Hindlimb muscle (tissue), 1 donor: Measurements from ENCODE around the gene ZNF135. TPM values are rescaled to one million over a fixed set of nuclear protein-coding genes. Genes with fewer than 3 reads are reported as not detected.

Experiments
- DNase-seq: peaks from one replicate; pipeline ENCODE4 v3.0.0-alpha.2; 2013
- polyA plus RNA-seq: library from polyadenylated mRNA; unstranded; fragments of 120-200 nt; gene quantifications from one replicate; pipeline ENCODE4 v1.2.1, GENCODE V29; 2013; ENCODE audit not compliant: insufficient read length

The ZNF135 gene
- 13.8 TPM for polyA plus RNA-seq

- DNase-seq: peak; percentile 93
Observed at GRCh38 chr19:58059003-58059670, at the start of gene ZNF135. TSS of gene ZNF135 (plus strand) at chr19:58059282. CDS start at chr19:58060003, 721 bp downstream.

- no peak for DNase-seq
Observed at GRCh38 chr19:58009301-58009665, 49.8 kb upstream of the ZNF135 start.

- peak; percentile 87 for DNase-seq
Observed at GRCh38 chr19:58009666-58010301, 49.3 kb upstream of the ZNF135 start.

GRCh38 chr19:58010507-58010906 is 48.6 kb upstream of the ZNF135 start:
- DNase-seq: no peak

GRCh38 chr19:58014141-58014540 is 44.9 kb upstream of the ZNF135 start:
- DNase-seq: no peak

GRCh38 chr19:58020129-58020528 is 39.0 kb upstream of the ZNF135 start:
- DNase-seq: no peak

GRCh38 chr19:58021541-58022282 is 37.4 kb upstream of the ZNF135 start:
- DNase-seq: peak; percentile 73

- DNase-seq: no peak
Observed at GRCh38 chr19:58022283-58022660, 36.8 kb upstream of the ZNF135 start.

GRCh38 chr19:58024661-58025060 is 34.4 kb upstream of the ZNF135 start:
- no peak for DNase-seq

- peak; percentile 94 for DNase-seq
Observed at GRCh38 chr19:58033741-58034476, 25.2 kb upstream of the ZNF135 start, which contains the start of gene ZSCAN1. TSS of gene ZSCAN1 (plus strand) at chr19:58034025. CDS start at chr19:58037837, 3,812 bp downstream.

GRCh38 chr19:58034477-58034793 is 24.6 kb upstream of the ZNF135 start:
- no peak for DNase-seq

GRCh38 chr19:58035863-58036262 is 23.2 kb upstream of the ZNF135 start:
- no peak for DNase-seq

GRCh38 chr19:58037927-58038687 is 21.0 kb upstream of the ZNF135 start:
- DNase-seq: no peak

- DNase-seq: no peak
Observed at GRCh38 chr19:58038688-58039204, 20.3 kb upstream of the ZNF135 start.

GRCh38 chr19:58040751-58041525 is 18.1 kb upstream of the ZNF135 start:
- no peak for DNase-seq

GRCh38 chr19:58042495-58043340 is 16.4 kb upstream of the ZNF135 start:
- no peak for DNase-seq

- DNase-seq: no peak
Observed at GRCh38 chr19:58044391-58044790, 14.7 kb upstream of the ZNF135 start.

- DNase-seq: no peak
Observed at GRCh38 chr19:58044886-58045285, 14.2 kb upstream of the ZNF135 start.

- no peak for DNase-seq
Observed at GRCh38 chr19:58045411-58046050, 13.6 kb upstream of the ZNF135 start.

- no peak for DNase-seq
Observed at GRCh38 chr19:58046856-58047255, 12.2 kb upstream of the ZNF135 start.
